Measurements from ENCODE around the gene ERCC6L2.

GRCh38 chr9:95939472-95939871, 64.0 kb downstream of the ERCC6L2 start:
- TF ChIP-seq POLR2A (IDR thresholded peaks at IDR 0.05; ENCODE audit: low read depth, low read length) (no peak), TAF1 (IDR thresholded peaks at IDR 0.05; ENCODE audit: borderline replicate concordance, low read depth, low read length) (no peak), POLR2AphosphoS5 (IDR thresholded peaks at IDR 0.05; ENCODE audit: low read depth, low read length) (no peak)
